Pancreas (tissue), 10 donors: ENCODE measurements around the gene C7orf25. TPM values are rescaled to one million over a fixed set of nuclear protein-coding genes. Genes with fewer than 3 reads are reported as not detected.
A peak's percentile ranks its signal among the peaks of the same experiment; 100 is the strongest.

Experiments used
- ATAC-seq, 4 donors: fragments of 200-7000 bp; cut with Tn5 transposase; one replicate each; pipeline versions ENCODE4 v1.8.0 to v1.9.1; 2020; ENCODE audit warnings: mild to moderate bottlenecking in 4 of 4, moderate library complexity in 4 of 4
- DNase-seq, 6 donors: peaks; one replicate each; pipeline ENCODE4 v3.0.0-alpha.2; 2020
- FAIRE-seq: peaks from 2 replicates; lab custom pipeline; 2012; peaks lifted over from hg19 to GRCh38; lab: Jason Lieb, UNC
- H3K27ac ChIP-seq, 4 donors: fragments of 200-600 bp; sonication (generic); 1 replicate in 3 of 4; 2 replicates in 1 of 4; pipeline versions ENCODE4 v1.5.0 to v1.8.0; 2020
- H3K27me3 ChIP-seq, 4 donors: fragments of 200-600 bp; one replicate each; pipeline ENCODE4 v1.8.0; 2021
- H3K36me3 ChIP-seq, 3 donors: fragments of 200-600 bp; sonication (generic) in 1 of 3; one replicate each; pipeline versions ENCODE4 v1.5.0 to v1.8.0; 2020 to 2021
- H3K4me1 ChIP-seq, 3 donors: fragments of 200-600 bp; one replicate each; pipeline ENCODE4 v1.8.0; 2021
- H3K4me3 ChIP-seq, 4 donors: fragments of 200-600 bp; sonication (generic) in 2 of 4; one replicate each; pipeline versions ENCODE4 v1.5.0 to v1.8.0; 2020 to 2021
- H3K9me3 ChIP-seq, 4 donors: fragments of 200-600 bp; one replicate each; pipeline ENCODE4 v1.8.0; 2021
- CTCF ChIP-seq, 4 donors: fragments of 200-600 bp; sonication (generic) in 3 of 4; IDR thresholded peaks; one replicate each; pipeline versions ENCODE4 v1.5.0 to v1.8.0; 2021; ENCODE audit warnings: antibody characterized with exemption in 4 of 4
- WGBS, 2 donors: extraction: QIAGEN DNeasy Blood & Tissue Kit; methylation state at CpG; one replicate each; pipeline ENCODE4 v1.1.7; 2013; 5-methylcytosine and 5-hydroxymethylcytosine counted together
- intact Hi-C, 3 donors: fragments of 100-400 bp; cut with DNase I; formaldehyde crosslinking; loops; one replicate each; pipeline versions ENCODE4 v1.11.1 to v1.14.2; 2022
- polyA plus RNA-seq, 2 donors: library from polyadenylated mRNA; stranded (reverse); fragments of 200-250 nt; gene quantifications; one replicate each; pipeline ENCODE4 v1.2.3, GENCODE V29; 2013
- total RNA-seq, 6 donors: library from RNA; stranded (reverse); fragmentation: NEBNext Ultra II Directional in 4 of 6; extraction: Animal tissue kit (Norgen Biotek cat#: 25700) in 4 of 6; gene quantifications; one replicate each; pipeline versions ENCODE4 v1.2.1 to v1.2.4, GENCODE V29; 2021 to 2023
- donor health status: healthy with polysubstance abuse.
- donor health status: DM: no; HTN: no; CAD: no; lungs with moderate emphysema.
- donor health status: DM: no; HTN: no; CAD: no.
- donor health status: control.
- donor health status: control.
- donor health status: Bipolar disorder and iron deficiency.
- donor health status: DM: yes; HTN: yes; CAD: no.
- donor health status: DM: no; HTN: no; CAD: no.
- donor health status: DM: no; HTN: no; CAD: no.
- donor health status: DM: yes; HTN: yes; CAD: no.

C7orf25 gene
- total and polyA plus RNA-seq, 8 donors: 2.7 to 3.9 (median 3.0) TPM

- Histone ChIP-seq H3K36me3 (no peaks in the 10 kb centered on the region), H3K4me3 (no peak overlapping the region), H3K9me3 (no peaks in the 10 kb centered on the region), H3K27ac (no peak overlapping the region), H3K27me3 (no peaks in the 10 kb centered on the region), H3K4me1 (peaks cover 20 to 30% (median 22%) of the 10 kb centered on the region in 3 donors)
- intact Hi-C loops: no loop called here
- ATAC-seq (no peak), DNase-seq (no peak), FAIRE-seq (no peak)
- 96 to 100% methylated on average over 1 of the region's 1 CpG for WGBS, 2 donors
- TF ChIP-seq CTCF (IDR thresholded peaks at IDR 0.05): no peak
These were observed 5.7 kb downstream of the C7orf25 start for GRCh38 chr7:42906181-42906580.

- DNase-seq (no peak), ATAC-seq (no peak), FAIRE-seq (no peak)
- Histone ChIP-seq H3K4me3 (no peak overlapping the region), H3K4me1 (peaks cover 0 to 1% (median 0%) of the 10 kb centered on the region in 3 donors), H3K27me3 (no peaks in the 10 kb centered on the region), H3K9me3 (no peaks in the 10 kb centered on the region), H3K36me3 (no peaks in the 10 kb centered on the region), H3K27ac (no peak overlapping the region)
- TF ChIP-seq CTCF (IDR thresholded peaks at IDR 0.05): no peak
- WGBS, 2 donors: 66 to 73% methylated on average over 3 of the region's 3 CpGs
- intact Hi-C loops: no loop called here
These were observed 9.5 kb downstream of the C7orf25 start for GRCh38 chr7:42902331-42902730.

GRCh38 chr7:42900842-42901241, 11.0 kb downstream of the C7orf25 start:
- no peak for TF ChIP-seq CTCF (IDR thresholded peaks at IDR 0.05)
- no peak overlapping the region for H3K27ac ChIP-seq
- ATAC-seq (no peak), DNase-seq (no peak), FAIRE-seq (peak; percentile 13)
- H3K4me3 ChIP-seq: no peak overlapping the region
- no peaks in the 10 kb centered on the region for H3K36me3 ChIP-seq
- intact Hi-C loops: no loop called here
- H3K27me3 ChIP-seq: no peaks in the 10 kb centered on the region
- H3K9me3 ChIP-seq: no peaks in the 10 kb centered on the region
- no peaks in the 10 kb centered on the region for H3K4me1 ChIP-seq

GRCh38 chr7:42893346-42894240, 18.3 kb downstream of the C7orf25 start:
- no peaks in the 10 kb centered on the region for H3K36me3 ChIP-seq
- ATAC-seq: no peak
- no peak overlapping the region for H3K27ac ChIP-seq
- H3K4me3 ChIP-seq: no peak overlapping the region
- no peak for DNase-seq
- H3K9me3 ChIP-seq: no peaks in the 10 kb centered on the region
- TF ChIP-seq CTCF (IDR thresholded peaks at IDR 0.05): no peak
- no peaks in the 10 kb centered on the region for H3K4me1 ChIP-seq
- FAIRE-seq: no peak
- H3K27me3 ChIP-seq: no peaks in the 10 kb centered on the region
- intact Hi-C loops: no loop called here
- 88 to 89% methylated on average over 9 of the region's 9 CpGs for WGBS, 2 donors

GRCh38 chr7:42886893-42887505, 24.9 kb downstream of the C7orf25 start:
- no peak for TF ChIP-seq CTCF (IDR thresholded peaks at IDR 0.05)
- Histone ChIP-seq H3K9me3 (no peaks in the 10 kb centered on the region), H3K4me3 (peak overlapping the region in 2 of 4 donors; percentile 21 to 45), H3K36me3 (no peaks in the 10 kb centered on the region), H3K27me3 (no peaks in the 10 kb centered on the region), H3K4me1 (peaks cover 5 to 7% (median 7%) of the 10 kb centered on the region in 3 donors), H3K27ac (peak overlapping the region in 3 of 4 donors; percentile 13 to 88 (median 86))
- intact Hi-C loops: no loop called here
- DNase-seq: no peak
- no peak for ATAC-seq
- FAIRE-seq: no peak
